Effector memory CD8-positive, alpha-beta T cell (primary cell): ENCODE measurements around the gene RDH14.

Experiments
- ATAC-seq: fragments of 150-1000 bp; cut with Tn5 transposase; replicated peaks from 2 replicates; pipeline ENCODE4 v1.10.0; 2021; ENCODE audit warnings: mild to moderate bottlenecking, moderate library complexity
- DNase-seq, 3 experiments: peaks; one replicate each; pipeline ENCODE4 v3.0.0; 2021
- H3K27ac Mint-ChIP-seq, 2 donors: one replicate each; pipeline ENCODE4 v1.8.0; 2022; ENCODE audit warnings: mild to moderate bottlenecking in 2 of 2, mixed read lengths in 2 of 2, moderate library complexity in 2 of 2
- H3K27me3 Mint-ChIP-seq, 2 donors: one replicate each; pipeline ENCODE4 v1.8.0; 2022; ENCODE audit warnings: mixed read lengths in 2 of 2
- H3K36me3 Mint-ChIP-seq: one replicate; pipeline ENCODE4 v1.8.0; 2022; ENCODE audit warnings: mild to moderate bottlenecking, moderate library complexity, mixed read lengths; ENCODE audit not compliant: insufficient read depth
- H3K4me1 Mint-ChIP-seq, 2 donors: one replicate each; pipeline ENCODE4 v1.8.0; 2022; ENCODE audit warnings: low read depth in 2 of 2, mixed read lengths in 2 of 2
- H3K4me3 Mint-ChIP-seq, 2 donors: one replicate each; pipeline ENCODE4 v1.8.0; 2022; ENCODE audit warnings: mild to moderate bottlenecking in 2 of 2, mixed read lengths in 2 of 2, moderate library complexity in 2 of 2
- H3K9me3 Mint-ChIP-seq, 2 donors: one replicate each; pipeline ENCODE4 v1.8.0; 2022; ENCODE audit warnings: mixed read lengths in 2 of 2

Gene RDH14

GRCh38 chr2:18506883-18507509 lies 53.5 kb downstream of the RDH14 start:
- DNase-seq (no peak), ATAC-seq (no peak)
- Mint-ChIP-seq H3K4me3 (no peak overlapping the region), H3K27ac (no peak overlapping the region), H3K27me3 (peaks cover 48 to 50% of the 10 kb centered on the region in 2 donors), H3K4me1 (no peaks in the 10 kb centered on the region), H3K36me3 (no peaks in the 10 kb centered on the region), H3K9me3 (no peaks in the 10 kb centered on the region)

- Mint-ChIP-seq H3K36me3 (no peaks in the 10 kb centered on the region), H3K4me1 (no peaks in the 10 kb centered on the region), H3K9me3 (no peaks in the 10 kb centered on the region), H3K27ac (no peak overlapping the region), H3K4me3 (no peak overlapping the region), H3K27me3 (peaks cover 37 to 38% of the 10 kb centered on the region in 2 donors)
- no peak for DNase-seq
- ATAC-seq = no peak
Measured at GRCh38 chr2:18505703-18506341, 54.6 kb downstream of the RDH14 start.
